ENCODE measurements around the gene MT1A.

DNA sequence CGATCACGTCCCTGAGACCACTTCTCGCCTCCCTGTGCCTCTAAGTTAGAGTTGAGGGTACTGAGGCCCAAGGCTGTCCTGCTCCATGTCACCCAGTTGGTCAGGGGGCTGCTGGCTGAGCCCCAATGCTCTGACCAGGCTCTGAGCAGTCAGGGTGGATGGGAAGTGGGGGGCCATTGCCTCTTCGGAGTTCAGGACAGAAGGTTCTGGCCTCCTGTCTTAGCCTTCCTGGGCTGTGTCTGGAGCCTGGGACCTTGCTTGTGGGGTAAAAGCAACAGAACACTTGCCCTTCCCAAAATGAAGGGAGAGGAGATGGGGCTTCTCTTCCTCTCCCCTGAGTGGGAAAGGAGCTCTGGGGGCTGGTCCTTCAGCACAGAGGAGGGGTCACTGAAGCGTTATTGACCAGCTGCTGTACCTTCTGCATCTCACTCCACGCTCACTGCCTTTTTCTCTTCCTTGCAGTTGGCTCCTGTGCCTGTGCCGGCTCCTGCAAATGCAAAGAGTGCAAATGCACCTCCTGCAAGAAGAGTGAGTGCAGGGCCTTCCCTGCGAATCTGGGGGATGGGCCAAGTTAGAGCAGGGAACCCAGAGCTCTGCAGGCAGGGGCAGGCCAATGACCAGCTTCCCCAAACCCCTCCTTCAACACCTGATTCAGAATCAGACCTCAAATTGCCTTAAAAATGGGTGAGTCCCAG is 44.4 kb downstream of the MT1A start:
- no peak for TF ChIP-seq POLR2AphosphoS5 (IDR thresholded peaks at IDR 0.05; ENCODE audit: low read depth)
- TF ChIP-seq, protein P1, sequence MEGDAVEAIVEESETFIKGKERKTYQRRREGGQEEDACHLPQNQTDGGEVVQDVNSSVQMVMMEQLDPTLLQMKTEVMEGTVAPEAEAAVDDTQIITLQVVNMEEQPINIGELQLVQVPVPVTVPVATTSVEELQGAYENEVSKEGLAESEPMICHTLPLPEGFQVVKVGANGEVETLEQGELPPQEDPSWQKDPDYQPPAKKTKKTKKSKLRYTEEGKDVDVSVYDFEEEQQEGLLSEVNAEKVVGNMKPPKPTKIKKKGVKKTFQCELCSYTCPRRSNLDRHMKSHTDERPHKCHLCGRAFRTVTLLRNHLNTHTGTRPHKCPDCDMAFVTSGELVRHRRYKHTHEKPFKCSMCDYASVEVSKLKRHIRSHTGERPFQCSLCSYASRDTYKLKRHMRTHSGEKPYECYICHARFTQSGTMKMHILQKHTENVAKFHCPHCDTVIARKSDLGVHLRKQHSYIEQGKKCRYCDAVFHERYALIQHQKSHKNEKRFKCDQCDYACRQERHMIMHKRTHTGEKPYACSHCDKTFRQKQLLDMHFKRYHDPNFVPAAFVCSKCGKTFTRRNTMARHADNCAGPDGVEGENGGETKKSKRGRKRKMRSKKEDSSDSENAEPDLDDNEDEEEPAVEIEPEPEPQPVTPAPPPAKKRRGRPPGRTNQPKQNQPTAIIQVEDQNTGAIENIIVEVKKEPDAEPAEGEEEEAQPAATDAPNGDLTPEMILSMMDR (IDR thresholded peaks at IDR 0.05; ENCODE audit: insufficient read depth, low read length) = no peak
- TF ChIP-seq SPI1 (IDR thresholded peaks at IDR 0.05; ENCODE audit: borderline replicate concordance, low read depth) = no peak
- TF ChIP-seq GABPA (IDR thresholded peaks at IDR 0.05; ENCODE audit: low read depth) = no peak
- no peak for TF ChIP-seq REST (IDR thresholded peaks at IDR 0.05; ENCODE audit: insufficient replicate concordance, low read depth)
